Astrocyte of the cerebellum (primary cell): ENCODE data around the gene ART1.

Experiments used
- DNase-seq: peaks from one replicate; pipeline ENCODE4 v3.0.0-alpha.2; 2011; ENCODE audit warnings: low read depth
- H3K4me3 ChIP-seq: 2 replicates; pipeline ENCODE4 v1.5.1; 2011; ENCODE audit warnings: mild to moderate bottlenecking, low read depth, low read length, moderate library complexity
- in situ Hi-C: cut with HindIII; loops from 2 replicates; pipeline ENCODE4 v1.10.0; 2017; ENCODE audit warnings: low sequenced_read_pairs
- TF ChIP-seq, protein P1 (sequence below): IDR thresholded peaks from 2 replicates; pipeline ENCODE4 v1.5.1; 2012; ENCODE audit warnings: low read length, low read depth, moderate library complexity, mild to moderate bottlenecking; ENCODE audit errors: missing control alignments

Gene ART1

DNA sequence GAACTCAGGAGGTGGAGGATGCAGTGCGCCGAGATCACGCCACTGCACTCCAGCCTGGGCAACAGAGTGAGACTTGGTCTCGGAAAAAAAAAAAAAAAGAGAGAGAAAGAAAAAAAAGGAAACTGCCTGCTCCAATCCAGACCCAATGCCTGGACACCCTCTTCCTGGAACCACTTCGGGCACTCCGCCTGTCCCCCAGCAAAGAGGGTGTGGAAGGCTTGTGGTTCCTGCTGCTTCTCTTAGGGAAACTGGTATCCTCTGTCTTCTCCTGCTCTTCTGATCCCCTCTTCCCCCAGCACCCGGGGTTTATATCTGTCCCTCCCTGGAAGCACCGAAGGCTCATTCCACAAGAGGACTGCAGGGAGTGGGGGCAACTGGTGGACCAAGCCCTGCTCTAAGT, 13.3 kb downstream of the ART1 start:
- TF ChIP-seq, protein P1, sequence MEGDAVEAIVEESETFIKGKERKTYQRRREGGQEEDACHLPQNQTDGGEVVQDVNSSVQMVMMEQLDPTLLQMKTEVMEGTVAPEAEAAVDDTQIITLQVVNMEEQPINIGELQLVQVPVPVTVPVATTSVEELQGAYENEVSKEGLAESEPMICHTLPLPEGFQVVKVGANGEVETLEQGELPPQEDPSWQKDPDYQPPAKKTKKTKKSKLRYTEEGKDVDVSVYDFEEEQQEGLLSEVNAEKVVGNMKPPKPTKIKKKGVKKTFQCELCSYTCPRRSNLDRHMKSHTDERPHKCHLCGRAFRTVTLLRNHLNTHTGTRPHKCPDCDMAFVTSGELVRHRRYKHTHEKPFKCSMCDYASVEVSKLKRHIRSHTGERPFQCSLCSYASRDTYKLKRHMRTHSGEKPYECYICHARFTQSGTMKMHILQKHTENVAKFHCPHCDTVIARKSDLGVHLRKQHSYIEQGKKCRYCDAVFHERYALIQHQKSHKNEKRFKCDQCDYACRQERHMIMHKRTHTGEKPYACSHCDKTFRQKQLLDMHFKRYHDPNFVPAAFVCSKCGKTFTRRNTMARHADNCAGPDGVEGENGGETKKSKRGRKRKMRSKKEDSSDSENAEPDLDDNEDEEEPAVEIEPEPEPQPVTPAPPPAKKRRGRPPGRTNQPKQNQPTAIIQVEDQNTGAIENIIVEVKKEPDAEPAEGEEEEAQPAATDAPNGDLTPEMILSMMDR = no peak

DNA sequence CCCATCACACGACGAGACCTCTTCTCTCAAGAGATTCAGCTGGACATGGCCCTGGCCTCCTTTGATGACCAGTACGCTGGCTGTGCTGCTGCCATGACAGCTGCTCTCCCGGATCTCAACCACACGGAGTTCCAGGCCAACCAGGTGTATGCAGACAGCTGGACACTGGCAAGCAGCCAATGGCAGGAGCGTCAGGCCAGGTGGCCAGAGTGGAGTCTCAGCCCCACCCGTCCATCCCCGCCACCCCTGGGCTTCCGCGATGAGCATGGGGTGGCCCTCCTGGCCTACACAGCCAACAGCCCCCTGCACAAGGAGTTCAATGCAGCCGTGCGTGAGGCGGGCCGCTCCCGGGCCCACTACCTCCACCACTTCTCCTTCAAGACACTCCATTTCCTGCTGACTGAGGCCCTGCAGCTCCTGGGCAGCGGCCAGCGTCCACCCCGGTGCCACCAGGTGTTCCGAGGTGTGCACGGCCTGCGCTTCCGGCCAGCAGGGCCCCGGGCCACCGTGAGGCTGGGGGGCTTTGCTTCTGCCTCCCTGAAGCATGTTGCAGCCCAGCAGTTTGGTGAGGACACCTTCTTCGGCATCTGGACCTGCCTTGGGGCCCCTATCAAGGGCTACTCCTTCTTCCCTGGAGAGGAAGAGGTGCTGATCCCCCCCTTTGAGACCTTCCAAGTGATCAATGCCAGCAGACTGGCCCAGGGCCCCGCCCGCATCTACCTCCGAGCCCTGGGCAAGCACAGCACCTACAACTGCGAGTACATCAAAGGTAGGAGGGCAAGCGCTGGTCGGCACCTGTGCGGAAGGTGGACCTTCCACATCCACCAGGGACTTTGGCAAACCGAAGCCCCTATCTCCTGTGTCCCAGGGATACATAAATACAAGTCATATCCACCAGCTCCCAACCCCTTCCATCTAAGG, 14.9 kb downstream of the ART1 start:
- DNase-seq = no peak
- in situ Hi-C loops = no loop called here
- TF ChIP-seq, protein P1 = no peak
- H3K4me3 ChIP-seq = no peak overlapping the region

More for the DNA sequence above, 13.3 kb downstream of the ART1 start:
- H3K4me3 ChIP-seq = no peak overlapping the region
- no peak for DNase-seq
- in situ Hi-C loops = no loop called here

DNA sequence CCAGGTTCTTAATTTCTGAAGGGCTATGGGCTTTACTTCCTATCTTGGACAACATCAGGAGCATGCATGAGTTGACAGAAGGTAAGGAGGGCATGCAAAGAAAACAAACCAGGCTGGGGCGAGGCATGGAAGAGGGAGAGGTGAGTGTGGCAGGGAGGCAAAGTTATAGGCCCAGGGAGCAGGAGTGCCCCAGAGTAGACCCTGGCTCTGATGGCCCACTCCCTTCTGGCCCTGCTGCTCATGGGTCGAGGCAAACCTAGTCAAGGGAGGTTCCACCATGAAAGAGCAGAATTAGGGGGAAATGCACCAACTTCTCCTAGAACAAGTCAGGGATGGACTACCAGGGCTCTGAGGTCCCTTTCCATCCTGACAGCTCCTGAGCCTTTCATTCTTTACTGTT, 16.0 kb downstream of the ART1 start:
- TF ChIP-seq, protein P1 = no peak
- DNase-seq = no peak
- H3K4me3 ChIP-seq = no peak overlapping the region
- in situ Hi-C loops = no loop called here

DNA sequence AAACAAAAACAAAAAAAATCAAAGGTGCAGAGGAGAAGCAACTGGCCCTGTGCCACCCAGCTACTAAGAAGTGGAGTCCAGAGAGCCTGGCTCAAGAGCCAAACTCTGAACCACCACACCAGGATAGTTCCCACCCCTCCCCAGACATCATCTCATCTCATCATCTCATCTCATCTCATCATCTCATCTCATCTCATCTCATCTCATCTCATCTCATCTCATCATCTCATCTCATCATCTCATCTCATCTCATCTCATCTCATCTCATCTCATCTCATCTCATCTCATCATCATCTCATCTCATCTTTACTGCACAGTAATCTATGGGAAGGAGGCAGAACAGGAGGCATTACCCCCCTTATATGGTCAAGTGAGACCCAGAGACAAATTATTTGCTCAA, 17.9 kb downstream of the ART1 start:
- no peak for DNase-seq
- TF ChIP-seq, protein P1 = no peak
- no peak overlapping the region for H3K4me3 ChIP-seq
- in situ Hi-C loops = no loop called here

DNA sequence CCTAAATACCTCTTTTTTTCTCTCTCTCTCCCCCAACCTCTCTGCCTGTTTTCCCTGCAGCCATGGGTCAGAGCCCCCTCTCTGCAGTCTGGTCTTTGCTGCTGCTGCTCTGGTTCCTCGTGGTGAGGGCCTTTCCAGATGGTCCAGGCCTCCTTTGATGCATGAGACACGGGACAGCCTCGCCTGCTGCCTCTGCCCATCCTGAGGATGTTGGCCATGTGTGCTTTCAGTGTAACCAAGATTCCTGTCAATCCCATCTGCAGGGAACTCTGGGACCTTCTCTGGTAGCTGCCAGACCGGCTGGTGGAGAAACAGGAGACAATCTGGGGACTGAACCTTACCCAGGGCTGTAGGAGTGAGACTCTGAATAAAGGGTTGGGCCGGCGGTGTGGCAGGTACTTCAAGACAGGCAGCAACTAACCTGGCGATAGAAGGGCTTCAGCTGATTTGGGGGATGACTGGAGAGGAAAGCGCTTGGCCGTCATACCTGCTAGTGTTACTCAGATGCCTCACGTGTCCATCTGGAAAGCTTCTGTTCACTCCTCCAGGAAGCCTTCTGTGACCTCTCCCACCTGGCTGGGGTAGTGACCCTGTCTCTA, 19.2 kb downstream of the ART1 start:
- TF ChIP-seq, protein P1 = no peak
- in situ Hi-C loops = no loop called here
- DNase-seq = no peak
- H3K4me3 ChIP-seq = no peak overlapping the region

DNA sequence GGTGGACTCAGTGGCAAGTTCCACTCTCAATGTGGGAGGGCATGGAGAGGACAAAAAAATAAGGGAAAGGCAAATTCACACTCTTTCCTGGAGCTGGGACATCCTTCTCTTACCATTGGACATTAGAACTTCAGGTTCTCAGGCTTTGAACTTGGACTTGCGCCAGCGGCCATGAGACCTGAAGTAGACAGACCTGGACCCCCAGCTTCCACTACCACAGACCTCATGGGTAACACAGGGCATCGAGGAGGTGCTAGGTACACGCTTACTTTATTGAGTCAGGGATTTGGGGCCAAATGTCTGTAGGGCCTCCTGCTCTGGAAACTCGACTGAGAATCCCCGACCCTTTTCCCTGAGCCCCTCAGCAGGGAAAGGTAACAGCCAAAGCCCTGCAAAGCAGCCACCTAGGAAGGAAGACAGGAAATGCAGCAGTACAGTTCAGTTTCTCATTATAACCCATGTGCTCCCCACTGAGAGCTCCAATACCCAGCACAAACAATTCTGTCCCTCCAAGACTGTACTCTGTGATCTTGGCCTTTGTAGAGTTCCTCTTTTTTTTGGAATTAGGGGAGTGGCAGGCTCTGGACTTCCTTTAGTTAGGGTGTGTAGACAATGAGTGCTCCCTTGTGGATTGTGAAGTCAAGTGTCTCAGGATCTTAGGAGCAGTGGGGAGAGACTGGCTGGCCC, 20.6 kb downstream of the ART1 start:
- no peak for DNase-seq

More for the DNA sequence above, 20.6 kb downstream of the ART1 start:
- in situ Hi-C loops = no loop called here
- TF ChIP-seq, protein P1 = no peak
- no peak overlapping the region for H3K4me3 ChIP-seq
